Aorta (tissue), 5 donors: ENCODE measurements around the gene ERBB4. TPM values are rescaled to one million over a fixed set of nuclear protein-coding genes. Genes with fewer than 3 reads are reported as not detected.
"Not testable (repeated sequence)": the region's sequence is repeated elsewhere in the genome, so short reads cannot be mapped to it uniquely, and the experiment has no call there.

Experiments used
- ATAC-seq: fragments of 200-7000 bp; cut with Tn5 transposase; one replicate; pipeline ENCODE4 v1.9.1; 2022; ENCODE audit warnings: moderate library complexity; ENCODE audit not compliant: low FRiP score
- DNase-seq, 2 donors: peaks; one replicate each; pipeline ENCODE4 v3.0.0-alpha.2; 2020
- H3K27ac ChIP-seq, 2 donors: one replicate each; pipeline ENCODE4 v1.5.1; 2013; ENCODE audit warnings: low read length in 2 of 2, mild to moderate bottlenecking in 2 of 2, moderate library complexity in 2 of 2, control low read depth in 1 of 2, inconsistent platforms in 1 of 2, low read depth in 1 of 2
- H3K27me3 ChIP-seq, 2 donors: one replicate each; pipeline ENCODE4 v1.6.1; 2013; ENCODE audit warnings: control low read depth in 1 of 2, low read length in 1 of 2, mild to moderate bottlenecking in 1 of 2, moderate library complexity in 1 of 2; ENCODE audit not compliant: insufficient read depth in 2 of 2, control insufficient read depth in 1 of 2
- H3K36me3 ChIP-seq, 2 donors: one replicate each; pipeline ENCODE4 v1.6.1; 2013; ENCODE audit warnings: control low read depth in 1 of 2, low read length in 1 of 2, mild to moderate bottlenecking in 1 of 2; ENCODE audit not compliant: insufficient read depth in 2 of 2, control insufficient read depth in 1 of 2
- H3K4me1 ChIP-seq, 2 donors: one replicate each; pipeline ENCODE4 v1.6.1; 2013; ENCODE audit warnings: low read length in 2 of 2, control low read depth in 1 of 2, mild to moderate bottlenecking in 1 of 2, moderate library complexity in 1 of 2; ENCODE audit not compliant: insufficient read depth in 2 of 2, control insufficient read depth in 1 of 2
- H3K4me3 ChIP-seq, 2 donors: one replicate each; pipeline ENCODE4 v1.5.1; 2013; ENCODE audit warnings: low read length in 2 of 2, control low read depth in 1 of 2, mild to moderate bottlenecking in 1 of 2
- H3K9me3 ChIP-seq: one replicate; pipeline ENCODE4 v1.6.1; 2013; ENCODE audit warnings: mild to moderate bottlenecking, low read length; ENCODE audit not compliant: control insufficient read depth
- WGBS, 2 donors: extraction: QIAGEN DNeasy Blood & Tissue Kit; methylation state at CpG; one replicate each; pipeline ENCODE4 v1.1.7; 2013; 5-methylcytosine and 5-hydroxymethylcytosine counted together
- intact Hi-C, 2 donors: fragments of 100-400 bp; cut with DNase I; formaldehyde crosslinking; loops; one replicate each; pipeline versions ENCODE4 v1.14.2 to v1.15.0; 2022
- polyA plus RNA-seq, 2 donors: library from polyadenylated mRNA; stranded (reverse); fragments of 200-250 nt; gene quantifications; one replicate each; pipeline ENCODE4 v1.2.3, GENCODE V29; 2013
- total RNA-seq, 2 donors: library from RNA; stranded (reverse); fragmentation: NEBNext Ultra II Directional; extraction: Animal tissue kit (Norgen Biotek cat#: 25700); gene quantifications; one replicate each; pipeline ENCODE4 v1.2.1, GENCODE V29; 2021
- donor health status: healthy with polysubstance abuse.
- donor health status: Bipolar disorder and iron deficiency.
- donor health status: DM: no; HTN: no; CAD: no.
- donor health status: DM: no; HTN: no; CAD: no.
- donor health status: DM: yes; HTN: yes; CAD: no.

The ERBB4 gene
- total and polyA plus RNA-seq, 4 donors = 1.3 to 42.0 (median 15.0) TPM

- no peak for DNase-seq
- Histone ChIP-seq H3K4me3 (no peak overlapping the region), H3K9me3 (peaks cover 3% of the 10 kb centered on the region), H3K4me1 (no peaks in the 10 kb centered on the region), H3K27ac (no peak overlapping the region), H3K27me3 (no peaks in the 10 kb centered on the region), H3K36me3 (peaks cover 0 to 3% of the 10 kb centered on the region in 2 donors)
- ATAC-seq = no peak
- intact Hi-C loops = no loop called here
- WGBS, 2 donors = 71 to 81% methylated on average over 2 of the region's 2 CpGs
Observed at GRCh38 chr2:211598238-211598637, 940.4 kb downstream of the ERBB4 start.

GRCh38 chr2:211592006-211592405 is 946.6 kb downstream of the ERBB4 start:
- intact Hi-C loops = not testable (repeated sequence)

GRCh38 chr2:211591426-211591825 is 947.2 kb downstream of the ERBB4 start:
- no peak overlapping the region for H3K27ac ChIP-seq
- intact Hi-C loops = no loop called here
- WGBS, 2 donors = 89 to 97% methylated on average over 2 of the region's 2 CpGs
- H3K9me3 ChIP-seq = peaks cover 1% of the 10 kb centered on the region
- H3K27me3 ChIP-seq = no peaks in the 10 kb centered on the region
- no peaks in the 10 kb centered on the region for H3K36me3 ChIP-seq
- ATAC-seq = no peak
- no peak overlapping the region for H3K4me3 ChIP-seq
- H3K4me1 ChIP-seq = no peaks in the 10 kb centered on the region
- no peak for DNase-seq

More at GRCh38 chr2:211592006-211592405, 946.6 kb downstream of the ERBB4 start:
- not testable (repeated sequence) for H3K36me3 ChIP-seq, H3K27ac ChIP-seq, ATAC-seq, DNase-seq, H3K4me3 ChIP-seq, H3K27me3 ChIP-seq, H3K9me3 ChIP-seq, H3K4me1 ChIP-seq
- 41 to 51% methylated on average over 12 of the region's 12 CpGs for WGBS, 2 donors

- Histone ChIP-seq H3K27me3 (no peaks in the 10 kb centered on the region), H3K36me3 (no peaks in the 10 kb centered on the region), H3K9me3 (no peaks in the 10 kb centered on the region), H3K4me1 (no peaks in the 10 kb centered on the region), H3K27ac (no peak overlapping the region), H3K4me3 (no peak overlapping the region)
- intact Hi-C loops = no loop called here
- WGBS, 2 donors = 95 to 96% methylated on average over 3 of the region's 3 CpGs
- ATAC-seq = no peak
- no peak for DNase-seq
Observed at GRCh38 chr2:211568439-211568838, 970.2 kb downstream of the ERBB4 start.

- WGBS, 2 donors = 83 to 85% methylated on average over 3 of the region's 3 CpGs
- Histone ChIP-seq H3K4me3 (no peak overlapping the region), H3K36me3 (no peaks in the 10 kb centered on the region), H3K27ac (no peak overlapping the region), H3K27me3 (no peaks in the 10 kb centered on the region), H3K9me3 (no peaks in the 10 kb centered on the region), H3K4me1 (no peaks in the 10 kb centered on the region)
- ATAC-seq = no peak
- intact Hi-C loops = no loop called here
- no peak for DNase-seq
Observed at GRCh38 chr2:211564441-211564840, 974.2 kb downstream of the ERBB4 start.

- WGBS, 2 donors = 95% methylated on average over 3 of the region's 3 CpGs
- H3K36me3 ChIP-seq = no peaks in the 10 kb centered on the region
- no peaks in the 10 kb centered on the region for H3K9me3 ChIP-seq
- no peak overlapping the region for H3K27ac ChIP-seq
- no peak for ATAC-seq
- intact Hi-C loops = no loop called here
- H3K4me1 ChIP-seq = peaks cover 0 to 3% of the 10 kb centered on the region in 2 donors
- H3K27me3 ChIP-seq = no peaks in the 10 kb centered on the region
- no peak overlapping the region for H3K4me3 ChIP-seq
- DNase-seq = no peak
Observed at GRCh38 chr2:211545582-211545981, 993.0 kb downstream of the ERBB4 start.

GRCh38 chr2:211534632-211535031 is 1004.0 kb downstream of the ERBB4 start:
- no peak overlapping the region for H3K27ac ChIP-seq
- DNase-seq = no peak
- no peak overlapping the region for H3K4me3 ChIP-seq
- intact Hi-C loops = no loop called here
- no peak for ATAC-seq
- H3K9me3 ChIP-seq = no peaks in the 10 kb centered on the region
- H3K27me3 ChIP-seq = no peaks in the 10 kb centered on the region
- H3K4me1 ChIP-seq = peaks cover 1 to 4% of the 10 kb centered on the region in 2 donors
- 23 to 26% methylated on average over 5 of the region's 5 CpGs for WGBS, 2 donors
- no peaks in the 10 kb centered on the region for H3K36me3 ChIP-seq

- H3K36me3 ChIP-seq, H3K4me3 ChIP-seq, ATAC-seq, H3K9me3 ChIP-seq, H3K27me3 ChIP-seq, H3K27ac ChIP-seq, DNase-seq, H3K4me1 ChIP-seq, intact Hi-C loops: not testable (repeated sequence)
- WGBS, 2 donors = 95 to 100% methylated on average over 17 to 18 of the region's 18 CpGs
Observed at GRCh38 chr2:211524248-211524647, 1014.4 kb downstream of the ERBB4 start.

GRCh38 chr2:211516537-211516936 is 1022.1 kb downstream of the ERBB4 start:
- H3K27me3 ChIP-seq = no peaks in the 10 kb centered on the region
- no peaks in the 10 kb centered on the region for H3K9me3 ChIP-seq
- intact Hi-C loops = no loop called here

More at GRCh38 chr2:211516537-211516936, 1022.1 kb downstream of the ERBB4 start:
- WGBS, 2 donors = 95 to 98% methylated on average over 3 of the region's 3 CpGs
- Histone ChIP-seq H3K4me1 (peaks cover 0 to 3% of the 10 kb centered on the region in 2 donors), H3K27ac (no peak overlapping the region), H3K4me3 (no peak overlapping the region), H3K36me3 (no peaks in the 10 kb centered on the region)
- no peak for ATAC-seq
- no peak for DNase-seq
